Islet precursor cell (in vitro differentiated cells): ENCODE measurements around the gene MRGPRG.

Source experiments
- DNase-seq: peaks from one replicate; pipeline ENCODE4 v3.0.0-alpha.2; 2018

The MRGPRG gene

GRCh38 chr11:3205261-3206155 is 13.1 kb downstream of the MRGPRG start:
- DNase-seq = no peak

- DNase-seq = no peak
Observed at GRCh38 chr11:3204141-3205015, 14.2 kb downstream of the MRGPRG start.

DNA sequence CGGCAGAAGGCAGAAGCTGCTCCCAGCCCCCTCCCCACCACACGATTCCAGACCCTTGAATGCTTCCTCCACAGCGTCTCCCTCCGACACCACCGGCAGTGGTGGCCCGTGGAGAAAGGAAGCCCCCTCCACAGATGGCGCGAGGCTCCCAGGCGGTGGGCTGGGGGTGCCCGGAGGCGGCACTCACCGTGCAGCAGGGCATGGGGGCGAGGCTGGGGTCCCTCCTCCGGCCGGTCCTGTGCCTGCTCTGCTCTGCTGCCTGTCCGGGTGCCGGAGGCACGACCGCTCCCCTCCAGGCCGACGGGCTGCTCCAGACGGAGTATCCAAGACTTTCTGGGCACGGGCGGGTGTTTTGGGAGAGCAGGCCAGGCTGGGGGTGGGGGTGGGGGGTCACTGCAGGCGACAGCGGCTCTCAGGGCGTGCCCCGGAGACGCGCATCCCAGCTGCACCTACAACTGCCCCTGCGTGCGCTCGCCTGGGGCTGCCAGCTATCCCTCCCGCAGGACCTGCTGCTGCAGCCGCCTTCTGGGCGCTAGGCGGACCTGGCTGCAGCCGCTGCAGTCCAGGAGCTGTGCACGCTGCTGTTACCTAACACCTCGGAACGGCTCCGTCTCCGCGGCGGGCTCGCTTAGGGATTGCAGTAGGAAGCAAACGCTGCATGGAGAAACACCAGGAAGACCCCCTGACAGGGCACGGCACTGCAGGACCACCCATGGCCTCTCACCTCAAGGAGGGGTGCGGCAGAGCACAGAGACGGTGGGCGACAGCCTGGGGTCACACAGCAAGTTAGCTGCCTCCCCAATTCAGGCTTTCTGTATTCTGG is 15.2 kb downstream of the MRGPRG start:
- DNase-seq = peak; percentile 74

GRCh38 chr11:3202759-3203158 is 15.9 kb downstream of the MRGPRG start:
- DNase-seq = no peak

- DNase-seq = no peak
Observed at GRCh38 chr11:3202305-3202704, 16.3 kb downstream of the MRGPRG start.

GRCh38 chr11:3201677-3202181 is 16.9 kb downstream of the MRGPRG start:
- DNase-seq = peak; percentile 50

DNA sequence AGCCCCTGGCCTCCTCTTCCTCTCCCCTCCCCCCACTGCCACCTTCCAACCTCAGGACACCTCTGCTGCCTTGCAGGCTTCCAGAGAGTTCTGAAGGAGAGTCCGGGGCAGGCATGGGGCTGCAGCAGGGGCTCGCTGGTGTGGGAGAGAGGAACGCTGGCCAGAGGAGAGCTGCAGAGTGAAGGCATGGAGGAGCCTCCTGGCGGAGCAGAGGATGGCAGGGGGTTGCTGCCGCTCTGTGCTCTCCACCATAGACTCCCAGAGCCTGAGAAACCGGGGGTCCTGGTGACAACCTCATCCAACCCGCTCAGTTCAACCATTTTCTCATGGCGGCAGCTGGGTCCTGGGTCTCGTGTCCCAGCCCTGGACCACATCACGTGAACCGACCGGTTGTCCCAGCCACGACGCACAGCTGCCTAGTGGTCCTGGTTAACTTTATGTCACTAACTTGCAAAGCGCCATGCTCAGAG is 17.5 kb downstream of the MRGPRG start:
- no peak for DNase-seq

DNA sequence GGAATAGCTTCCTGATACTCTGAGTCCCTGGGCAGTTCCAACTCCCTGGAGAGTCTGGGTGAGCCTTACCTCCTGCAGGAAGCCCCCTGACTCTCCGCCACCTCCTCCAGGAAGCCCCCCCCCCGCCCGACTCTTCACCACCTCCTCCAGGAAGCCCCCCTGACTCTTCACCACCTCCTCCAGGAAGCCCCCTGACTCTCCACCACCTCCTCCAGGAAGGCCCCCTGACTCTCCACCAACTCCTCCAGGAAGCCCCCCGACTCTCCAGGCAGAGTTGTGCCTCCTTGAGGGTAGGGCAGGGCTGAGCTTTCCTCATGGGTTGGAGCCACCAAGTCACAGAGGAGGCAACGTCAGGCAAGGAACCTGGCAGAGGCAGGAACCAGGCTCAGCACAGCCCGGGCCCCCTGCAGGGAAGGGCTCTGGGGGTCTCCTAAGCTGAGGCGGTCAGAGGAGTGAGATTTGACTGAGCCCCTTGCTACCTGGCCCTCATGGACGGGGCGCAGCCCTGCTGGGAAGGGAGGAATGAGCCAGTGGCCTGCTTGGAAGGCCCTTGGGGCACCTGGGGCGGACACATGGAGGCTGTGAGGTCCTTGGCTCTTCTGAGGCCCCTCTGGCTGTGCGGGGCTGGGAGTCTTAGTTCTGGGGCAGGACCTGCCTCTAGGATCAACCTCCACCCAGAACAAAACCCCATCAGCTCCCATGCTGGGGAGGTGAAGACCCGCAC is 18.1 kb downstream of the MRGPRG start:
- DNase-seq = peak; percentile 52

DNA sequence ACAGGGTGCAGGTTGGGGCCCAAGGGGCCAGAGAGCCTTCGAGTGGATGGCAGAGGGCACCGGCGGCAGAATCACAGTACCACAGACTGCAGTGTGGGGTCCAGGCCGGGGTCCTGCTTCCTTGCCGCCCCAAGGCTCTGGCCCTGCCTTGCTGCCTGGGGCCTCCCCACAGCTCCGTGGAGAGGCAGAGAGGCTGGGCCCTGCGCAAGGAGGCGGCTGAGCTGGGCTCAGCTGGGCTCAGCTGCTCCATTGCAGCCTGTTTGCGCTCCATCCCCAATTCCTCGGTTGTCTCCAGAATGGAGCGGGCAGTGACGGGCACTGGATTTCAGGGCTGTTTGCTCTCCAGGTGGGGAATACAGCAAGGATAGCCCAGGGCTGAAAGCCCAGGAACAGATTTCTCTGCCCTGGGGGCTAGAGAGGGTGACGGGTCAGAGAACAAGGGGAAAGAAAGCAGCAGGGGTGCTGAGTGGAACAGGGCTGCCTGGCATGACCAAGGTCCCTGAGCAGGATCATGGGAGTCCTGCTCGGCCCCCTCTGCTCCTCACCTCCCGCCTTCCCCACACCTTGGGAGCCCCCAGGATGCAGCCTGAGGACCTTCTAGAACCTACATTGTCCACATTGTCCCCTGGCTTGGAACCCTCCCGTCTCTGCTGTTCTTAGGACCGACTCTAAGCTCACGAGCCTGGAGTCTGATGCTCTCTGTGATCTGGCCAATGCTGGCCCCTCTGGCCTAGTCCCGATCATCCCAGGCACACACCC is 18.9 kb downstream of the MRGPRG start:
- peak; percentile 50 for DNase-seq

- DNase-seq = peak; percentile 42
Observed at GRCh38 chr11:3198815-3199214, 19.8 kb downstream of the MRGPRG start.

GRCh38 chr11:3197878-3198528 is 20.6 kb downstream of the MRGPRG start:
- DNase-seq = peak; percentile 51

- DNase-seq = peak; percentile 40
Observed at GRCh38 chr11:3197044-3197695, 21.4 kb downstream of the MRGPRG start.

DNA sequence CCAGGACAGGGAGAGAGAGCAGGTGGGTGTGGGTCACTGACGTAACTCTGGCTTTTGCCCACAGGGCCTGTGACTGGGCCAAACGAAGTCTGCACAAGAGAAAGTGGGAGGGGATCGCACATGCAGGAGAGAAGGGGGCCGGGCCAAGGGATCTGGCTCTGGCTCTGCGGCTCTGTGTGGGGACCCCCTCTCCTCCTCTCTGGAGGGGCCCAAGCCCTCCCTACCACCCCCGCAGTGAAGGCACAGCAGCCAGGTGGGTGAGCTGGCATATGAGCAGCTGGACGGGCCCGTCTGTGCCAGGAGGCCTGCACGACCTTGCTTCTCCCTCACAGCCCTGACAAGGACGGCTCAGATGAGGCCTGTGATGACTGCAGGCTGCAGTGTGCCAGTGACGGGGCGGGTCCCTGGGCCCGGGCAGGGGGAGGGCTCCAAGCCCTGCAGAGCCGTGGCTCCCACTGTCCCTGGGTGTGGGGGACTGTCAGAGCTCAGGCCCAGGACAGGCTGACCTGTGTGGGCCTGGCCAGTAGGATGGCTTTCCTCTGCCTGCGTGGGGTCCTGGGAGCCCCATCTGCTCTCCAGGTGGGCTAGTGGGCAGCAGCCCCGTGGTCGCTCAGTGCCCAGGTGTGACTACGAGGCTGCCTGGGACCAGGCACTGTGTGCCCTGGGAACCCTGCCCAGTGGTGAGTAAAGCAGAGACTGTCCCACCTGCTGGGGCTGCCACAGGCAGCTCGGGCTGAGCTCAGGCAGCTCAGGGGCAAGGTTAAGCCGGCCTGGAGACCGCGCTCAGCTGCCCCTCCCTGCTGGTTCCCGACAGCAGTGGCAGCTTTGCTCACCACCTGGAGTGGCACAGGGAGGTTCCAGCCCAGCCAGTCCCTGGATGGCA is 22.2 kb downstream of the MRGPRG start:
- DNase-seq = peak; percentile 53

- DNase-seq = peak; percentile 61
Observed at GRCh38 chr11:3195251-3196160, 23.1 kb downstream of the MRGPRG start.

- DNase-seq = peak; percentile 63
Observed at GRCh38 chr11:3194016-3194816, 24.4 kb downstream of the MRGPRG start.

DNA sequence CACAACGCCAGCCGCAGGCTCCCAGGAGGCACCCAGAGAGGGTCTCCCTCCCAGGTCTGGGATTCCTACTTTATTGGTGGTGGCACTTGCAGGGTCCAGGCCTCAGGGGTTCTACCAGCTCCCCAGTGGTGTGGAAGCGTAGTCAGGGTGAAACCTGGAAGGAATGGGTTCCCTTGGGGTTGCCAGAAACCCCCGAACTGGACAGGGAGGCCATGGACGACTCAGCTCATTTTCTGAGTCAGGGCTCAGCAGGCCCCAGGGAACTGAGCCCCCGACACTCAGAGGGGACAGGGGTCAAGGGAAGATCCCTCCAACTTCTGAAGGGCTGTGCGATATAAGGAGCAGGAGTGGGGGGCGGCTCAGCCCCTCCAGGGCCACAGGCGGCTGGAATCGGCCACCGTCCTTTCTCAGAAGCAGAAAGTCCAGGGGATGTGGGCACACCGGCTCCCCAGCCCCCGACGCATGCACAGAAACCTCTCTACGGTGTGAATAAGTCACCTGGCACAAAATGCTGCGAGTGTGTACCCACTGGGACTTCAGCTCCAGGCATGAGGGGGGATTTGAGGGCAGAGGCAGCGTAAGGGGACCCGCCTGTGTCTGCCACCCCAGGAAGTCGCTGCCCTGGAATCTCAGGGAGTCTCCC is 25.1 kb downstream of the MRGPRG start:
- peak; percentile 33 for DNase-seq
